Activated T-cell treated with anti-CD3 and anti-CD28 coated beads, Interleukin-2, amount 50 U/mL, for 72 hours (primary cell): ENCODE data around the gene CCDC122. TPM values are rescaled to one million over a fixed set of nuclear protein-coding genes. Genes with fewer than 3 reads are reported as not detected.

Experiments
- ATAC-seq, 2 donors: fragments of 150-1000 bp; cut with Tn5 transposase; replicated peaks in 1 of 2; 2 replicates each; pipeline ENCODE4 v1.10.0; 2021; ENCODE audit warnings: moderate library complexity in 2 of 2, mild to moderate bottlenecking in 1 of 2
- DNase-seq, 2 donors: peaks; one replicate each; pipeline ENCODE4 v3.0.0; 2021 to 2022; ENCODE audit warnings: mixed read lengths in 1 of 2
- H3K27ac Mint-ChIP-seq: one replicate; pipeline ENCODE4 v1.8.0; 2022; ENCODE audit warnings: mild to moderate bottlenecking, moderate library complexity, mixed read lengths
- H3K27me3 Mint-ChIP-seq: one replicate; pipeline ENCODE4 v1.8.0; 2022; ENCODE audit warnings: low read depth, mixed read lengths
- H3K36me3 Mint-ChIP-seq, 2 donors: one replicate each; pipeline ENCODE4 v1.8.0; 2022; ENCODE audit warnings: mixed read lengths in 2 of 2, mild to moderate bottlenecking in 1 of 2; ENCODE audit not compliant: insufficient read depth in 2 of 2
- H3K4me1 Mint-ChIP-seq: one replicate; pipeline ENCODE4 v1.8.0; 2022; ENCODE audit warnings: low read depth, mixed read lengths
- H3K4me3 Mint-ChIP-seq, 2 donors: one replicate each; pipeline ENCODE4 v1.8.0; 2022; ENCODE audit warnings: mild to moderate bottlenecking in 2 of 2, mixed read lengths in 2 of 2, moderate library complexity in 2 of 2
- H3K9me3 Mint-ChIP-seq, 2 donors: one replicate each; pipeline ENCODE4 v1.8.0; 2022; ENCODE audit warnings: mixed read lengths in 2 of 2
- total RNA-seq, 2 donors: library from RNA; stranded (reverse); gene quantifications; one replicate each; pipeline ENCODE4 v1.2.3, GENCODE V29; 2022

Gene CCDC122
- total RNA-seq, 2 donors from 2014 or later: 2.5 to 2.8 TPM

DNA sequence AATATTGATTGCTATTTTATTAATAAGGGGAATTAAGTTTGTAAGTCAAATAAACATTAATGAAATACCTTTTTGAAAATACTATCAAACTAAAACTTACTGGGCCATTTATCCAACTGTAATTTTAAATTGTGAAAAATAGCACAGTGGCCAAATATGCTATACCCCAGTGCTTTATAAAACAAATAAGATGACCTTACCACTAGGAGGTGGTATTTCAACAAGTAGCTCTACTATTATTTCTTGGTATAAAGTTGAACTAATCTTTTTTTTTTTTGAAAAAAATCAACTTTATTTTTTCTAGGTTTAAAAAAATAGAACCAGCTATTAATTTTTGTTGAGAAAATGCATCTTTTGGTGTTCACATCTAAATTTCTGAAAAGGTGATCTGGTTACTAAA, 14.9 kb upstream of the CCDC122 start:
- ATAC-seq: no peak
- no peaks in the 10 kb centered on the region for H3K9me3 Mint-ChIP-seq

DNA sequence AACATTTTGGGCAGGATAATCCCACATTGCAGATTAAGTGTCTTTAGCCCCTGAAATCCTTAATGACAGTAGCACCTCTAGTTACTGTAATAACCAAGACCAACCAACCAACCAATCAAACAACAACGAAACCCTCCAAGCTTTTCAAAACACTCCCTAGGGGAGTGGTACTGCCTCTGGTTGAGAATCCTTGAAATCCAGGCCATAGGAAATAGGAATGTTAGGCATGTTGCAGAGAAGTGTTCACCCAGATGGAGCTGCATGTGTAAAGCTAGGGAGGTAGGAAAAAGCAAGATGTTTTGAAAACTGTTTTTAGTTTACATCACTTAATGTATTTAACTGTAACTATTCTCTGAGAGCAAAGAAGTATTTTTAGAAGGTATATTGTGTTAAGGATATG, 4.7 kb upstream of the CCDC122 start:
- no peak for DNase-seq
- Mint-ChIP-seq H3K4me3 (no peak overlapping the region), H3K9me3 (no peaks in the 10 kb centered on the region), H3K36me3 (peaks cover 0 to 2% of the 10 kb centered on the region in 2 donors), H3K27me3 (peaks cover 21% of the 10 kb centered on the region), H3K27ac (no peak overlapping the region), H3K4me1 (peaks cover 13% of the 10 kb centered on the region)
- ATAC-seq: no peak

More for the DNA sequence above, 14.9 kb upstream of the CCDC122 start:
- Mint-ChIP-seq H3K27me3 (peaks cover 7% of the 10 kb centered on the region), H3K4me3 (no peak overlapping the region), H3K4me1 (no peaks in the 10 kb centered on the region), H3K36me3 (no peaks in the 10 kb centered on the region), H3K27ac (no peak overlapping the region)
- DNase-seq: no peak

DNA sequence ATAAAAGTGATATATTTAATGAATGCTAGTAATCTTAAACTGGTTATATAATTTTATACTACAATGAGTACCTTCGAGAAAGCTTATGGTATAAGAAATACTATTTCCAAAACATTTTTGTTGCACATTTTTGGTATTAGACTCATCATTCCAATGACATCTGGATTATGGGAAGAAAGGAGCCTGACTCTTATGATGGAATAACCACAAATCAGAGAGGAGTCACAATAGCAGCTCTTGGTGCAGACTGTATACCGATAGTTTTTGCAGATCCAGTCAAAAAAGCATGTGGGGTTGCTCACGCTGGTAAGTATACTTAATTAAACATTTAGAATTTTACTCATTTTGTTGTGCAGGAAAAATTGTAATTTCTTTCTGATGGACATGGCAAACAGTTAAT, 4.1 kb upstream of the CCDC122 start:
- no peaks in the 10 kb centered on the region for H3K9me3 Mint-ChIP-seq
- H3K27ac Mint-ChIP-seq: no peak overlapping the region
- peaks cover 14% of the 10 kb centered on the region for H3K4me1 Mint-ChIP-seq
- DNase-seq: no peak
- no peak overlapping the region for H3K4me3 Mint-ChIP-seq
- peaks cover 0 to 2% of the 10 kb centered on the region in 2 donors for H3K36me3 Mint-ChIP-seq
- H3K27me3 Mint-ChIP-seq: peaks cover 21% of the 10 kb centered on the region
- ATAC-seq: no peak

GRCh38 chr13:43881580-43881979, 2.0 kb upstream of the CCDC122 start:
- Mint-ChIP-seq H3K9me3 (no peaks in the 10 kb centered on the region), H3K4me3 (peak overlapping the region in 1 of 2 donors; percentile 10), H3K4me1 (peaks cover 22% of the 10 kb centered on the region), H3K27me3 (peaks cover 21% of the 10 kb centered on the region), H3K36me3 (peaks cover 0 to 2% of the 10 kb centered on the region in 2 donors), H3K27ac (no peak overlapping the region)
- no peak for ATAC-seq
- no peak for DNase-seq

DNA sequence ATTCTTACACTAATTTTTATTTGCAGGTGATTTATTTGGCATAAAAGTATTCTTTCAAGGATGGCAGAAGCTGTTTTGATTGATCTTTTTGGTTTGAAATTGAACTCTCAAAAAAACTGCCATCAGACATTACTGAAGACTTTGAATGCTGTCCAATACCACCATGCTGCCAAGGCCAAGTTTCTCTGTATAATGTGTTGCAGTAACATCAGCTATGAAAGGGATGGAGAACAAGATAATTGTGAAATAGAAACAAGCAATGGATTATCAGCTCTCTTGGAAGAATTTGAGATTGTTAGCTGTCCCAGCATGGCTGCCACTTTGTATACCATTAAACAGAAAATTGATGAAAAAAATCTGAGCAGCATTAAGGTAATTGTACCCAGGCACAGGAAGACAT, 1.4 kb upstream of the CCDC122 start:
- H3K27ac Mint-ChIP-seq: no peak overlapping the region
- peaks cover 21% of the 10 kb centered on the region for H3K27me3 Mint-ChIP-seq
- DNase-seq: no peak
- no peak overlapping the region for H3K4me3 Mint-ChIP-seq
- H3K36me3 Mint-ChIP-seq: peaks cover 0 to 2% of the 10 kb centered on the region in 2 donors
- no peak for ATAC-seq
- H3K9me3 Mint-ChIP-seq: no peaks in the 10 kb centered on the region
- H3K4me1 Mint-ChIP-seq: peaks cover 22% of the 10 kb centered on the region

- peaks cover 21% of the 10 kb centered on the region for H3K27me3 Mint-ChIP-seq
- H3K9me3 Mint-ChIP-seq: no peaks in the 10 kb centered on the region
- H3K27ac Mint-ChIP-seq: no peak overlapping the region
- peaks cover 0 to 2% of the 10 kb centered on the region in 2 donors for H3K36me3 Mint-ChIP-seq
- peaks cover 22% of the 10 kb centered on the region for H3K4me1 Mint-ChIP-seq
- peak overlapping the region; percentile 85 to 92 for H3K4me3 Mint-ChIP-seq
- DNase-seq (no peak), ATAC-seq (no peak)
Measured at GRCh38 chr13:43880214-43880855, 795 bp upstream of the CCDC122 start.

DNA sequence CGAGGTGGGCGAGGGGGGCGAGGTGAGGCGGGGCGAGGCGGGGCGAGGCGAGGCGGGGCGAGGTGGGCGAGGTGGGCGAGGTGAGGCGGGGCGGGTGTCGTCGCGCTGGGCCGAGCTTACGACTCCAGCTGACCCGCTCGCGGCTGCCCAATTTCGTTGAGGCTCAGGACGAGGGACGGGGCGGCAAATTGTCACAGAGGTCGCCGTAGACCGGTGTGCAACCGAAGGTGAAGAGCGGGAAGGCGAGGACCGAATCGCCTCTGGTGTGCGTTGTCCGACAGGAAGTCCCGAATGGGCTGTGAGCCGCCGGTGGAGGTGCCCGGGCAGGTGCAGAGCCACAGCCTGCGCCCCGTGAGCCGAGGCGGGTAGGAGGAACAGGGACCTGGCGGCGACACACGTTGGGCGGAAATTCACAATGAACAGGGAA, 228 bp upstream of the CCDC122 start, which contains the start of gene LACC1:
TSS of gene LACC1 (plus strand) at position 150 of the 427 bp plus-strand sequence. CDS start 1,082 bp downstream, outside the sequence.
- no peaks in the 10 kb centered on the region for H3K9me3 Mint-ChIP-seq
- peak in 1 of 2 donors; percentile 52 for DNase-seq
- H3K36me3 Mint-ChIP-seq: peaks cover 0 to 2% of the 10 kb centered on the region in 2 donors
- ATAC-seq: peak; percentile 65 to 71
- H3K4me1 Mint-ChIP-seq: peaks cover 22% of the 10 kb centered on the region
- peaks cover 21% of the 10 kb centered on the region for H3K27me3 Mint-ChIP-seq
- H3K4me3 Mint-ChIP-seq: peak within 1 kb of the TSS; percentile 85 to 92
- peak within 1 kb of the TSS; percentile 82 for H3K27ac Mint-ChIP-seq

DNA sequence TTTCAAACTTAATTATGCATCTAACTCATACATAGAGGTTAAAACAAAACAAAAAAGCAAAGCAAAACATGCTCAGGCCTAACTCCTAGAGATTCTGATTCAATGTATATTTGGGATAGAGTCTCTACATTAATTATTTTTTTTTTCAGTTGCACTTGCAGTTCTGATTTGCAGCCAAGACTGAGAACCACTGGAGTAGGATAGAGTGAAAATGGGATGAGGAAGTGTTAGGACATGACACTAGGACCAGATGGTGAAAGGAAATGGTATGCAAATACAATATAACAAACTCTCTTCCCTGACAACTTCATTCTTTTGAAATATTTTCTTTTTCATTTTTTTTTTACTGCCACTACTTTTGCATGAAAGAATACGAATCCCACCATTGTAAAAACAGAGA, 1.8 kb downstream of the CCDC122 start:
- DNase-seq: no peak
- Mint-ChIP-seq H3K36me3 (peaks cover 0 to 2% of the 10 kb centered on the region in 2 donors), H3K4me3 (peak overlapping the region in 1 of 2 donors; percentile 49), H3K9me3 (no peaks in the 10 kb centered on the region), H3K27me3 (peaks cover 14% of the 10 kb centered on the region), H3K4me1 (peaks cover 22% of the 10 kb centered on the region), H3K27ac (no peak overlapping the region)
- ATAC-seq: no peak

DNA sequence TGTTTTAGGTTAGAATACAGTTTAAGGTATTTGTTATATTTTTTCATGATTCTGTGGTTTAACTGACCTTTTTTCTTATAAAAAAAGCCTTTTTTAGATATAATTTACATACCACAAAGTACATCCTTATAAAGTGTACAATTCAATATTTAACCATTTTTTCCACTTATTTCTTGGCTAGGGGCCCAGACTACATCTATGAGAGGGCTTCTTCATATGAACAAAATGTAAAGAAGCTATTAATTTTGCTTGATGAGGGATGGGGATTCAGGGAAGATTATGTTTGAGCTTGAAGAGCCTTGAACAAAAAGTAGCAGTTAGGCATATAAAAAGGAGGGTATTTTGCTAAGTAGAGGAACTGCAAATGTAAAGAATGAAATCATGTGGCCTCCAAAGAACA, 2.2 kb downstream of the CCDC122 start:
- Mint-ChIP-seq H3K4me3 (peak overlapping the region in 1 of 2 donors; percentile 49), H3K9me3 (no peaks in the 10 kb centered on the region), H3K27ac (peak overlapping the region; percentile 35), H3K36me3 (peaks cover 0 to 2% of the 10 kb centered on the region in 2 donors), H3K27me3 (peaks cover 14% of the 10 kb centered on the region), H3K4me1 (peaks cover 22% of the 10 kb centered on the region)
- DNase-seq: no peak
- no peak for ATAC-seq

- Mint-ChIP-seq H3K4me1 (peaks cover 22% of the 10 kb centered on the region), H3K27ac (no peak overlapping the region), H3K4me3 (no peak overlapping the region), H3K27me3 (peaks cover 6% of the 10 kb centered on the region), H3K36me3 (peaks cover 0 to 2% of the 10 kb centered on the region in 2 donors), H3K9me3 (no peaks in the 10 kb centered on the region)
- ATAC-seq (no peak), DNase-seq (no peak)
Measured at GRCh38 chr13:43876366-43876765, 3.2 kb downstream of the CCDC122 start.

DNA sequence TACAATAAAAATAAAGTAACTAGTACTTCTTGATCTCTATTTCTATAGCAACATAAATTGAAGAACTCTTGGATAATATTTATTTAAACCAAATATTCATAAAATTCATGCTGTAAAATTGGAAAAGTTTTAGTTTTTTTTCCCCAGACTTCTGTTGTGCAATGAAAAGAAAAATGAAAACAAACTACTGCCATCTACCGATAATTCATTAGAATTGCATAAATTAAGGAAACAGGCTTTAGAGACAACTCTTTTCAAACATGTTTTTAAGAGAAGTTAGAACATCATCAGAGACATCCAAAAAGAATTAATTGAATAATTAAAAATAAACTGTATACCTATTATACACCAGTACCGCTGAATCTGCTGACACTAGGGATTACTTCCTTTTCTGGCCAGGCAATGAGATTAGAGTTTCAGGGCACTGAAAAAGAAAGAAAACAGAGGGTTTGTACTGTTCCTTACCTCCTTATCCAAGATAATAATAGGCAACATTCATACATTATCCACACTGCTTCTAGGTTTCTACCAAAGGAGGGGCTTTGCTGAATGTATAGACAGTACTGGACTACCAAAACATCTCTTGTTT, 4.9 kb downstream of the CCDC122 start:
- H3K9me3 Mint-ChIP-seq: no peaks in the 10 kb centered on the region
- no peaks in the 10 kb centered on the region for H3K27me3 Mint-ChIP-seq
- H3K27ac Mint-ChIP-seq: no peak overlapping the region
- H3K36me3 Mint-ChIP-seq: no peaks in the 10 kb centered on the region
- DNase-seq (no peak), ATAC-seq (no peak)
- H3K4me1 Mint-ChIP-seq: peaks cover 17% of the 10 kb centered on the region
- H3K4me3 Mint-ChIP-seq: no peak overlapping the region

GRCh38 chr13:43872181-43872580, 7.4 kb downstream of the CCDC122 start:
- H3K4me3 Mint-ChIP-seq: no peak overlapping the region
- H3K4me1 Mint-ChIP-seq: peaks cover under 1% of the 10 kb centered on the region
- H3K27me3 Mint-ChIP-seq: no peaks in the 10 kb centered on the region
- H3K27ac Mint-ChIP-seq: no peak overlapping the region
- H3K36me3 Mint-ChIP-seq: no peaks in the 10 kb centered on the region
- H3K9me3 Mint-ChIP-seq: no peaks in the 10 kb centered on the region
- DNase-seq: no peak
- ATAC-seq: no peak

GRCh38 chr13:43865892-43866291, 13.6 kb downstream of the CCDC122 start:
- H3K27me3 Mint-ChIP-seq: no peaks in the 10 kb centered on the region
- H3K9me3 Mint-ChIP-seq: no peaks in the 10 kb centered on the region
- no peaks in the 10 kb centered on the region for H3K36me3 Mint-ChIP-seq
- no peaks in the 10 kb centered on the region for H3K4me1 Mint-ChIP-seq
- H3K27ac Mint-ChIP-seq: no peak overlapping the region
- no peak for DNase-seq
- no peak for ATAC-seq
- H3K4me3 Mint-ChIP-seq: no peak overlapping the region
